Measurements from ENCODE around the gene SGCA. TPM values are rescaled to one million over a fixed set of nuclear protein-coding genes. Genes with fewer than 3 reads are reported as not detected.

The SGCA gene
- total RNA-seq, 1 experiment from 2014 or later = 0.24 TPM

GRCh38 chr17:50148226-50149090, 17.3 kb upstream of the SGCA start:
- H2BK5ac ChIP-seq (ENCODE audit: insufficient read length, low read length) = no peak overlapping the region
- H3K9ac ChIP-seq (ENCODE audit: extremely low read depth, insufficient read length, low read length) = no peak overlapping the region
- peaks cover 25% of the 10 kb centered on the region for H3K23me2 ChIP-seq (ENCODE audit: insufficient read length, low read depth, low read length, poor library complexity, severe bottlenecking)
- H2AFZ ChIP-seq (ENCODE audit: low read length) = no peak overlapping the region
- WGBS (ENCODE audit: extremely low coverage, insufficient read length, low lambda C conversion rate) = no CpG with 5 or more reads among the region's 25 CpGs
- no peaks in the 10 kb centered on the region for H3K9me3 Mint-ChIP-seq
- H3K4me1 Mint-ChIP-seq = peaks cover 33 to 57% of the 10 kb centered on the region in 2 experiments
- H4K20me1 ChIP-seq (ENCODE audit: control insufficient read depth, insufficient read depth, insufficient read length) = peaks cover 3% of the 10 kb centered on the region
- H3K27ac Mint-ChIP-seq = no peak overlapping the region
- H2BK20ac ChIP-seq (ENCODE audit: low read depth, low read length, poor library complexity, severe bottlenecking) = no peak overlapping the region
- no peaks in the 10 kb centered on the region for H3K79me1 ChIP-seq (ENCODE audit: insufficient read depth, low read depth, low read length, poor library complexity, severe bottlenecking)
- H3K56ac ChIP-seq (ENCODE audit: insufficient read length, low read depth, low read length) = no peak overlapping the region
- H3T11ph ChIP-seq (ENCODE audit: low read length) = no peak overlapping the region
- no peaks in the 10 kb centered on the region for H3K79me2 ChIP-seq (ENCODE audit: insufficient read depth, low read length)
- H4K91ac ChIP-seq (ENCODE audit: insufficient read length, low read depth, low read length) = no peak overlapping the region
- TF ChIP-seq, protein P1, sequence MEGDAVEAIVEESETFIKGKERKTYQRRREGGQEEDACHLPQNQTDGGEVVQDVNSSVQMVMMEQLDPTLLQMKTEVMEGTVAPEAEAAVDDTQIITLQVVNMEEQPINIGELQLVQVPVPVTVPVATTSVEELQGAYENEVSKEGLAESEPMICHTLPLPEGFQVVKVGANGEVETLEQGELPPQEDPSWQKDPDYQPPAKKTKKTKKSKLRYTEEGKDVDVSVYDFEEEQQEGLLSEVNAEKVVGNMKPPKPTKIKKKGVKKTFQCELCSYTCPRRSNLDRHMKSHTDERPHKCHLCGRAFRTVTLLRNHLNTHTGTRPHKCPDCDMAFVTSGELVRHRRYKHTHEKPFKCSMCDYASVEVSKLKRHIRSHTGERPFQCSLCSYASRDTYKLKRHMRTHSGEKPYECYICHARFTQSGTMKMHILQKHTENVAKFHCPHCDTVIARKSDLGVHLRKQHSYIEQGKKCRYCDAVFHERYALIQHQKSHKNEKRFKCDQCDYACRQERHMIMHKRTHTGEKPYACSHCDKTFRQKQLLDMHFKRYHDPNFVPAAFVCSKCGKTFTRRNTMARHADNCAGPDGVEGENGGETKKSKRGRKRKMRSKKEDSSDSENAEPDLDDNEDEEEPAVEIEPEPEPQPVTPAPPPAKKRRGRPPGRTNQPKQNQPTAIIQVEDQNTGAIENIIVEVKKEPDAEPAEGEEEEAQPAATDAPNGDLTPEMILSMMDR (conservative IDR thresholded peaks at IDR 0.05) = no peak; the same call in 2 of the 3 replicates
- H3K14ac ChIP-seq (ENCODE audit: insufficient read depth, low read length) = no peak overlapping the region; the same call in 1 of the 2 replicates
- H3K27me3 ChIP-seq (ENCODE audit: insufficient read depth, low read length) = no peaks in the 10 kb centered on the region; the same call in 1 of the 2 replicates
- no peaks in the 10 kb centered on the region for H3K9me3 ChIP-seq (ENCODE audit: control insufficient read depth, low read depth, low read length)
- no peak overlapping the region for H3K23ac ChIP-seq (ENCODE audit: insufficient read length, low read depth, low read length)
- no peak overlapping the region for H3K27ac ChIP-seq (ENCODE audit: insufficient read length, low read depth, low read length)
- no peak overlapping the region for H2BK12ac ChIP-seq (ENCODE audit: insufficient read length, low read depth, low read length)
- peaks cover 13% of the 10 kb centered on the region for H3K27me3 Mint-ChIP-seq (ENCODE audit: low read depth)
- peak; percentile 62 for DNase-seq
- H2AK5ac ChIP-seq (ENCODE audit: insufficient read length, low read length) = no peak overlapping the region
- peak overlapping the region; percentile 75 to 78 for H3K4me3 Mint-ChIP-seq
- H3K36me3 Mint-ChIP-seq (ENCODE audit: insufficient read depth in 1 of 3, low read depth in 3 of 3) = peaks cover 3 to 20% (median 12%) of the 10 kb centered on the region in 3 experiments; a peak in 6 of 7 replicates
- H3K4me2 ChIP-seq (ENCODE audit: insufficient read depth, insufficient read length, low read length) = peak overlapping the region; percentile 45
- no peak overlapping the region for H3K18ac ChIP-seq (ENCODE audit: insufficient read length, low read depth, low read length)
- H4K5ac ChIP-seq (ENCODE audit: insufficient read length, low read depth, low read length) = no peak overlapping the region
- no peak overlapping the region for H3K4ac ChIP-seq (ENCODE audit: low read depth, low read length)
- no peak overlapping the region for H2BK120ac ChIP-seq (ENCODE audit: low read depth, low read length, poor library complexity, severe bottlenecking)
- H4K8ac ChIP-seq (replicated peaks; ENCODE audit: insufficient read length, low read depth, low read length) = no peak overlapping the region
- no peak overlapping the region for H2BK15ac ChIP-seq (ENCODE audit: low read depth, low read length)
- H3K4me1 ChIP-seq (ENCODE audit: insufficient read depth, low read length) = peaks cover 4% of the 10 kb centered on the region; the same call in 1 of the 2 replicates

All from H9 (cell line).